HG03039 (cell line): ENCODE data around the gene JAG1.

Experiments
- ATAC-seq: cut with Tn5 transposase; IDR thresholded peaks from one replicate; pipeline ENCODE4 v1.9.1; 2021; ENCODE audit warnings: mild to moderate bottlenecking, moderate library complexity; ENCODE audit not compliant: unreplicated experiment

JAG1 gene

GRCh38 chr20:10673842-10674683 lies at the start of gene JAG1:
JAG1 (minus strand) TSS chr20:10673999; CDS start chr20:10673530, 469 bp downstream.
- ATAC-seq, result peak; percentile 50

DNA sequence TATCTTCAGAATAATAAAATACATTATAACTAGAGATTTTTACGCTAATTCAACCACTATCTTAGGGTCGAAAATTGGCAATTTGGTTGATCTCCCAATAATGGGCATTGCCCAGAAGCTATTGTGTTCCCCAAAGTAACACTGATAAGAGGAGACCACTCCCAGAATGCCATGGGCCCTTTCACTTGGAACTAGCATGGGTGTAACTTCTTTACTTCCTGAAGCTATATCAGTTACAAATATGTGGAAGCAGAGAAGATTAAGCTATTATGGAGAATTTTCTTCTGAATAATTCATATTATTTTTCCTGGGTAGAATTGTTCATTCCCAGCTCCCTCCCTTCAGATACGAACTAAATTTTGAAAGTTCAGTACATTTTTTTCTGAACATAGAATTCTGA lies 48.2 kb upstream of the JAG1 start:
- ATAC-seq, result no peak

GRCh38 chr20:10721137-10721896 lies 47.5 kb upstream of the JAG1 start:
- ATAC-seq, result no peak

DNA sequence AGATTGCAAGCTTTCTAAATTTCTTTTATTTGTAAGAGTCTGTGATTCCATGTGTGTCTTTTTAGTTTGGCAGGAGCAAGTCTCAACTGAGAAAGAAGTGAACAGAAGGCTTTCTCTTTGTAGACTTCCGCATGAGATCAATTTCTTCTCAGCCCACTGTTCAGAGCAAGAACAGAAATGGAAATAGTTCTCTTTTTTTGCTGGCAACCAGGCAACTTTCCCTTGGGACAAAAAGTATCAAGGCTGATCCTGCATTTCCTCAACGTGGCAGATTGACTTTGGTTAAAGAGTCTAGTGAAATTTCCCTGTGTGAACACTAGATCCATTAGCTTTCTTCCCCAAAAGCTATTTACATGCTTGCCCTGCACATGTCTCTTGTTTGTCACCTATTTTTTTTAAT lies 46.8 kb upstream of the JAG1 start:
- ATAC-seq, result no peak

- no peak for ATAC-seq
These were observed 46.1 kb upstream of the JAG1 start for GRCh38 chr20:10719740-10720385.

DNA sequence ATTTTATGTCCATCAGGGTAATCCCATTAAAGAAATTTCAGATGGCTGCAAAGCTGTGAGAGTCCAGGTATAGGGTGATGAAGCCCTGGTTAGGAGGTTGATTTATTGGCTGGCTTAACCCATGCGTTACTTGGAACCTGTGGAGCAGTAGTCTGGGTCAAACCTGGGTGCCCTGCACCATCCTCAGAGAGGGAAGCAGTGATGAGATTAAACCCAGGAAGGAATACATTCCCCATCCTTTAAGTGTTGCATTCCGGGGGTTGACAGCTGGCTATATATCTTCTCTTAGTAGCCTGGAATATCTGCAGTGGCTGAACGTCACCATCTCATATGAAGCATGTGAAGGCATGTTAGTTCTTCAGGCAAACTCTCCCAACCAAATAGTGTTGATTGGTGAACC lies 44.9 kb upstream of the JAG1 start:
- ATAC-seq, result no peak

DNA sequence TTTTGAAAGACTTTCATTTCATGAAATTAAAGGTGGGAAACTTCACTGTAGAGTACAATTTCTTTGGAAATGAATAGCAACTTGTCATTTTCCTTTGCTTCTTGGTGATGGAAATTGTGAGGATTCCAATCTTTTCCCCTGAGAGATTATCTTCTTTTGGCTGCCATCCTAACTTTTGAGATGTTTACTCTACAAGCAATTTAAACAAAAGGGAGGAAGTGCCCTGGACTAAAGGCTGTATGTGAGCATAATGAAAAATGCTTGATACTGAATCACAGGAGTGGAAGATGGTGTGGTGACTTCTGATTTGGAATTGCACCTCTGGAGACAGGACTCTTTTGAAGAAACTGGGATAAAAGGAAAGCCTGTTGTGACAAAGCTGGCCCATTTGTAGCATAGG lies 43.1 kb upstream of the JAG1 start:
- no peak for ATAC-seq

DNA sequence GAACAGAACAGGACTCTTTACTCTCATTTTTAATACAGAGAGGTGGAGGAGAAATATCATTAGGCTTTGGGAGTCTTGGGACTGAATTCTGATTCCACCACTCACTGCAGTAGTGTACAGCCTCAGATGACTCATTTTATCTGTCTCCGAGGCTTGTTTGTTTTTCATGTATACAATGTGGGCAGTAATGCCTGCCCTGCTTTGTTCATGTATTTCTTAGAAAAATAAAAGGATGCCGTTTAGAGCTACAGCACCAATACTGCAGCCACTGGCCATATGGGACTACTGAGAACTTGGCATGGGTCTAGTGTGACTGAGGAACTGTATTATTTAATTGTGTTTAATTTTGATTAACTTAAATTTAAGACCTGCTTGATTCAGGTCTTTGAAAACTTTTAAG lies 41.2 kb upstream of the JAG1 start:
- ATAC-seq, result no peak

- ATAC-seq, result no peak
These were observed 40.6 kb upstream of the JAG1 start for GRCh38 chr20:10714236-10714975.

DNA sequence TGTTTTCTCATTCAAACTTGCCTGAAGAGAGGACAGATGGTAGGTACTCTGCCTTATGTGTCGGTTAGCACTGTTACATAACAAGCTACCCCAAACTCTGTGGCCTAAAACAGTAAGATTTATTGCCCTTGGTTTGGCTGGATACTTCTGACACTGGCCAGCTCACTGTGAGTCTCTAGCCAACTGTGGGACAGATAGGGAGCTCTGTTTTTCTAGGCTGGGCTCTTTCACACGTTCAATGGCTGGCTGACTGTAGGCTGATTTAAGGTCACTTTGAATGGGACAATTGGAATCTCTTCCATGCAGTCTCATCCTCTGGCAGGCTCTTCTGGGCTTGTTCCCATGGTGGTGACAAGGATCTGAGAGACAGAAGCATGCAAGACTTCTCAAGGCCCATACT lies 39.4 kb upstream of the JAG1 start:
- no peak for ATAC-seq

DNA sequence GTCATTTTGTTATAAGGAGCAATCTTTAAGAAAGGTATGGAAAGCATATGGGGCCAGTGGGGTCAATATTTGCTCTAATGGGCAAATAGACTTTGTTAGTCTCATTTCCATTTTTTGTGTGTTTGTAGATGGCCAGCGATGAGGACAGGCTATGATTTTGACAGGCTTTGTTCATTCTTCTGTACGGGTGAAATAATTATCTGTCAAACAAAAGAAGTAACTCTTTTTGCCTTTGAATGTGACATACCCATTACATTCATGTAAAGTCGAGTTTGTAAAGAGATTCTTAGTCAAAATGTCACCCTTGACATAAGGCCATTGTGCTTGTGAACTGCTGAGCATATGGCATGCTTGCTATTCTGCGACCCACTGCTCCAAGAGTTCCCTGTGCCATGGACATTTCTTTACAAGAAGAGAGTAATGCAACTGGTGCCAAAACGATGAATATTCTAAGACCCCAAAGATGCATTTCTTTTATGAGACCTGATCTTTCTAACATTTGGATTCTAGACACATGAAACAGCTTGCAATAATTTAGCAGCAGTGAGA lies 38.2 kb upstream of the JAG1 start:
- no peak for ATAC-seq

- ATAC-seq, result no peak
These were observed 37.4 kb upstream of the JAG1 start for GRCh38 chr20:10710991-10711775.

GRCh38 chr20:10709916-10710315 lies 36.1 kb upstream of the JAG1 start:
- ATAC-seq, result no peak

DNA sequence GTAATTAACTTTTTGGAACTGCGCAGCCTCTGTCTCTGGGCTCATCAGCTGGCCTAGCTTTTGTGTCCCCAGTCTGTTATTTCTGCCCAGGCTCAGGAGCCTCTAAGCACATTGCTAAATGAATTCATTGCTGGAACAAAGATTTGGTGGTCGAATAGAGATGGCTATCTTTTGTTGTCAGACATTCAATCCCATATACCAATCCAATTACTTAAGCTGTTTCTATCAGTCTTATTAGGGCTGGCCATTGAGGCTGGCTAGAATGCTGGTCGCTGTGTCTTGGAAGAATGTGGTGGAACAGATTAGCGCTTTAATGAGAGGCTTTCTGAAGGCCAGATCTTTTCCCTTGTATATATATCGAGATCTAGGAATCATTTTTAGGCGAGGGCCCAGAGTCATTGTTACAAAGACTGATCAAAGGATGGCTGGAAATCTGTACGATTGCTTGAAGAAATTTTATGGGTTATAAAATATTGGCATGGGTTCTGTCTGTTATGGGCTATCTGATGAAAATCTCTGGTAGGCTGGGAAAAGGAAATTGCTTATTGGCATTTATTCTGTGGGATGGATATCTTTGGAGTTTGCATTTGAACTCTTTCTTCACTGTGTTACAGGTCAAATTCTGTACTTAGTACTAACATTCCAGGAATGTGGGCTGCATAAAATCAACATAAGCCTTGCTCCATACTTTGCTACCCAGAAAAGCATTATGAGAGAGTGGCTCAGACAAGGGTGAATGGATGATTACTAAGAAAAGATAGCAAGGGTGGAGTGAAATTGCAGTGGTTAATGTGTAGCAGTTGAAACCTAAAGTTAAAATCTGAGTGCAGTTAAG lies 34.8 kb upstream of the JAG1 start:
- ATAC-seq, result no peak

GRCh38 chr20:10707791-10708190 lies 34.0 kb upstream of the JAG1 start:
- no peak for ATAC-seq

- ATAC-seq, result no peak
These were observed 33.3 kb upstream of the JAG1 start for GRCh38 chr20:10707068-10707467.

DNA sequence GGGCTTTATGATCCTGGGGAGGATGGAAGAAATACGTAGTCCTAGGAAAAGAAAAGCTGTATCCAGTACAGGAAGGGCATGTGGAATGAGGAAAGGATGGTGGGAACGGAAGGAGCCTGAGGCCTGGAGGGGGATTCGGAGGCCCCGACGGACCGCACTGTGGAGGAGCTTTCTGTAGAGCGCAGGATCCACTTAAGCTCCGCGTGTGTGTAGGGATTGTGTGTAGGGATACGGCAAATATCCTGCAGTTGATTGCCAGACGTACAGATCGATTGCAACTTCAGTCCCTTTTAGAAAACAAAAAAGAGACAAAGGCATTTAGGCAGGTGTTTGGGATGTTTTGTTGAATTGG lies 32.6 kb upstream of the JAG1 start:
- ATAC-seq, result no peak

DNA sequence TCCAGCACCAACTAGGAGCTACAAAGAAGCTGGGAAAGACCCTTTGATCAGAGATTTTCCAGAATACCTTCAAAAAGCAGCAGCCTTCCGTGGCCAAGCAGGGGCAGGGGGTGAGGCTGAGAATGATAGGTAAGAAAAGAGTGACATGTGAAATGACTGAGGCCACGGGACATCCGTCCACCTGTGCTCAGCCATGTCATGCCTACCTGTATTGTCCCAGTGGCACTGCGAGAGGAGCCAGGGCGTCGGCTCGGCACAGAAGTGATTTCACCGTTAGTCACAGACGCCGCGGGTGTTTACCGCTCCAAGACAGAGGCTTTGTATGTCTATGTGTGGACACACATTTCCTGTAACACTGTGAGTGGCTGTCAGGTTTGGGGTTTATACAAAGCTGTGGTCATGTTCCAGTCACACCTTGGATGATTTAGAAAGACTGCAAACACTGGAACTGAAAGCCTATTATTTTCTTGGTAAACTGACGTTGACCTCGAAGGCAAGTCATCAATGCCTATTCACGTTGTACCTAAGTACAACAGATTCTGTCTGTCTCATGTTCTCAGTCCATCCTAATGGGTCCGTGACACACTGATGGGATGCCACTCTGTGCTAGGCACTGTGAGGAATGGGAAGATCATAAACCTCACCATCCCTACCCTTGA lies 32.1 kb upstream of the JAG1 start:
- no peak for ATAC-seq

GRCh38 chr20:10701607-10702006 lies 27.8 kb upstream of the JAG1 start:
- ATAC-seq, result no peak
